ENCODE results near the gene RGS3.

RGS3 gene

DNA sequence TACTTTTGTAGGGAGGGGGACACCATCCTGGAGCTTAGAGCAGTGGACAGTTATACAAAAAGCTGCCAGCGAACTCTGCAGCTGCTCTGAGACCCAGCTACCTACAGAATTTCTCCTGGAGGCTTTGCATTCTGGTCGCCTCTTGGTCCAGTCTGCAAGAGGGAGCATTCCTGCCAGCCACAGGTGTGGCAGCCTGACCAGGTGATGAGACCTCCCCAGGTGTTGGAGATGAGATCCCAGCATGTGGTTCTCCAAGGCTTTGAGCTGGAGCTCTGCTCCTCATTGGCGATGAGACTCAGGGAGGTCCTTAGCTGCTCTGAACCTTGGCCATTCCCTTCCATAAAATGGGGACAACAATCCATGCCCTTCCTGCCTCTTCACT is 69.3 kb downstream of the RGS3 start:
- DNase-seq (ENCODE audit: extremely low read depth, insufficient read length): no peak
- TF ChIP-seq, protein P1, sequence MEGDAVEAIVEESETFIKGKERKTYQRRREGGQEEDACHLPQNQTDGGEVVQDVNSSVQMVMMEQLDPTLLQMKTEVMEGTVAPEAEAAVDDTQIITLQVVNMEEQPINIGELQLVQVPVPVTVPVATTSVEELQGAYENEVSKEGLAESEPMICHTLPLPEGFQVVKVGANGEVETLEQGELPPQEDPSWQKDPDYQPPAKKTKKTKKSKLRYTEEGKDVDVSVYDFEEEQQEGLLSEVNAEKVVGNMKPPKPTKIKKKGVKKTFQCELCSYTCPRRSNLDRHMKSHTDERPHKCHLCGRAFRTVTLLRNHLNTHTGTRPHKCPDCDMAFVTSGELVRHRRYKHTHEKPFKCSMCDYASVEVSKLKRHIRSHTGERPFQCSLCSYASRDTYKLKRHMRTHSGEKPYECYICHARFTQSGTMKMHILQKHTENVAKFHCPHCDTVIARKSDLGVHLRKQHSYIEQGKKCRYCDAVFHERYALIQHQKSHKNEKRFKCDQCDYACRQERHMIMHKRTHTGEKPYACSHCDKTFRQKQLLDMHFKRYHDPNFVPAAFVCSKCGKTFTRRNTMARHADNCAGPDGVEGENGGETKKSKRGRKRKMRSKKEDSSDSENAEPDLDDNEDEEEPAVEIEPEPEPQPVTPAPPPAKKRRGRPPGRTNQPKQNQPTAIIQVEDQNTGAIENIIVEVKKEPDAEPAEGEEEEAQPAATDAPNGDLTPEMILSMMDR (IDR thresholded peaks at IDR 0.05; ENCODE audit: insufficient read depth, low read length, poor library complexity, severe bottlenecking): no peak
- Histone ChIP-seq H3K36me3 (ENCODE audit: control insufficient read depth, insufficient read depth, low read length) (peaks cover 37% of the 10 kb centered on the region), H3K4me3 (replicated peaks; ENCODE audit: low read depth, low read length) (no peak overlapping the region), H3K27me3 (replicated peaks; ENCODE audit: control insufficient read depth, insufficient read depth, low read length) (no peaks in the 10 kb centered on the region)

DNA sequence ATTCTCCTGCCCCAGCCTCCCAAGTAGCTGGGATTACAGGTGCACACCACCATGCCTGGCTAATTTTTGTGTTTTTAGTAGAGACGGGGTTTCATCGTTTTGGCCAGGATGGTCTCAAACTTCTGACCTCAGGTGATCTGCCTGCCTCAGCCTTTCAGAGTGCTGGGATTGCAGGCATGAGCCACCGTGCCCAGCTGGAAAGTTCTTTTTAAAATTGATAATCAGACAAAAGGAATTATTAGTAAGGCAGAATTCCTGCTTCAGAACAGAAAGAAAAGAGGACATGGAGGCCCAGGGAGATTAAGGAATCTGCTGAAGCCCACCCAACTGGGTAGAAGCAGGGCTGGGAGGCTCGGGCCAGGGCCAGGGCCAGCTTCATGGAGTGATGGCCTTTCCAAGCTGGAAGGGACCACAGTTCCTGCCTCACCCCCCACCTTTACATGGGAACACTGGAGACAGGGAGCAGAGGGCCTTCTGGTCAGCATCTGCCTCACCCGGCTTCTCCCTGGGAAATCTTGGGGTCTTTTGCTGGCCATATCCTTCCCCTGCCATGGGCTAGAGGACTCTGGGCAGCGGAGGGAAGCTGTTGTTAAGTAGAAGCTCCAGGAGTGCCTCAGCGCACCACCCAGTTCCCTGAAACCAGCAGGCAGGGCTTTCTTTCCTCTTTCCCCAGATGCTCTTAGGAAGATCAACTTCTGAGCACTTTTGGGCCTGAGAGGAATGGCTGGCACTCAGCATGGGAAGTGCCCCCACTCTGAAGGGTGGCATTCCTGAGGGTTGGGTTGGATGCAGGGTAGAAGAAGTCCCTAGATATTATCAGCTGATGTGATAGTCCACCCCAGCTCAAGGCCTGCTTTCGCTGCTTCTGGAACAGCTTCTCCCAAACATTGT is 70.1 kb downstream of the RGS3 start:
- Histone ChIP-seq H3K4me3 (replicated peaks; ENCODE audit: low read depth, low read length) (no peak overlapping the region), H3K36me3 (ENCODE audit: control insufficient read depth, insufficient read depth, low read length) (peaks cover 41% of the 10 kb centered on the region), H3K27me3 (replicated peaks; ENCODE audit: control insufficient read depth, insufficient read depth, low read length) (no peaks in the 10 kb centered on the region)
- no peak for DNase-seq (ENCODE audit: extremely low read depth, insufficient read length)
- TF ChIP-seq, protein P1 (IDR thresholded peaks at IDR 0.05; ENCODE audit: insufficient read depth, low read length, poor library complexity, severe bottlenecking): no peak

GRCh38 chr9:113535756-113536155 is 72.2 kb downstream of the RGS3 start:
- Histone ChIP-seq H3K36me3 (ENCODE audit: control insufficient read depth, insufficient read depth, low read length) (peaks cover 35% of the 10 kb centered on the region), H3K4me3 (replicated peaks; ENCODE audit: low read depth, low read length) (no peak overlapping the region), H3K27me3 (replicated peaks; ENCODE audit: control insufficient read depth, insufficient read depth, low read length) (no peaks in the 10 kb centered on the region)
- TF ChIP-seq, protein P1 (IDR thresholded peaks at IDR 0.05; ENCODE audit: insufficient read depth, low read length, poor library complexity, severe bottlenecking): no peak
- DNase-seq (ENCODE audit: extremely low read depth, insufficient read length): no peak

- no peak for DNase-seq (ENCODE audit: extremely low read depth, insufficient read length)
- no peaks in the 10 kb centered on the region for H3K27me3 ChIP-seq (replicated peaks; ENCODE audit: control insufficient read depth, insufficient read depth, low read length)
- TF ChIP-seq, protein P1 (IDR thresholded peaks at IDR 0.05; ENCODE audit: insufficient read depth, low read length, poor library complexity, severe bottlenecking): no peak
Measured at GRCh38 chr9:113536166-113536482, 72.6 kb downstream of the RGS3 start.

DNA sequence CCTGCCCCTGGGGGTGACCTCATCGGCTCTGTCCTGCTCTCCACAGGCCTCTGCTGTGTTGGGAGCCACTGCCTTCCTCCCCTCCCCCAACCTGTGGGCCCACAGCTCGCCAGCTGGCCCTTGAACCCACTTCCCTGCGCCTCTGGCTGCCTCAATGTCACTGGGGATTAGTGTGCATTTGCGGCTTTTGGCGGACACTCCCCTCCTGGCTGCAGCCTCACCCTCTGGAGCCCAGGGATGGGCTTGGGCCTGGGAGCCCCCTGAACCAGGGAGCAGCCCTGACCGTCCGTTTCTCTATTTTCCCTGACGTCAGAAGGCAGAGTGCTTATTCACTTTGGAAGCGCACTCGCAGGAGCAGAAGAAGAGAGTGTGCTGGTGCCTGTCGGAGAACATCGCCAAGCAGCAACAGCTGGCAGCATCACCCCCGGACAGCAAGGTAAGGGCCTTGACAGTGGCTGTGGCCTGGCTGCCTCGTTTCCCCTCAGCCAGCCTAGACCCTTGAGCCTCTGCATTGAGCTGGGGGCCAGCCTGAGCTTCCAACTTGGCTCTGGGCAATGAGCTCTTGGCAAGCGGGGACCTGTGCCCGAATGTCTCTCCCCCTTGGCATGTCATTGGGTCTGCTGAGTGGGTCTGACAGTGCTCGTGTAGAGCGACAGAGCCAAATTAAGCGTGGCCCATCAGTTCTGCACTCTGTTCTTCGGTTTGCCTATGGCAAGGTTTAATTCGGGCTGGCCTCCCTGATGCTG is 73.1 kb downstream of the RGS3 start:
- no peak for DNase-seq (ENCODE audit: extremely low read depth, insufficient read length)
- no peak overlapping the region for H3K4me3 ChIP-seq (replicated peaks; ENCODE audit: low read depth, low read length)
- TF ChIP-seq, protein P1 (IDR thresholded peaks at IDR 0.05; ENCODE audit: insufficient read depth, low read length, poor library complexity, severe bottlenecking): no peak
- peaks cover 39% of the 10 kb centered on the region for H3K36me3 ChIP-seq (ENCODE audit: control insufficient read depth, insufficient read depth, low read length)
- no peaks in the 10 kb centered on the region for H3K27me3 ChIP-seq (replicated peaks; ENCODE audit: control insufficient read depth, insufficient read depth, low read length)

More at GRCh38 chr9:113536166-113536482, 72.6 kb downstream of the RGS3 start:
- H3K4me3 ChIP-seq (replicated peaks; ENCODE audit: low read depth, low read length): no peak overlapping the region
- peaks cover 37% of the 10 kb centered on the region for H3K36me3 ChIP-seq (ENCODE audit: control insufficient read depth, insufficient read depth, low read length)

All from GM06990 (cell line).